ENCODE measurements around the gene SH3BGRL2.

DNA sequence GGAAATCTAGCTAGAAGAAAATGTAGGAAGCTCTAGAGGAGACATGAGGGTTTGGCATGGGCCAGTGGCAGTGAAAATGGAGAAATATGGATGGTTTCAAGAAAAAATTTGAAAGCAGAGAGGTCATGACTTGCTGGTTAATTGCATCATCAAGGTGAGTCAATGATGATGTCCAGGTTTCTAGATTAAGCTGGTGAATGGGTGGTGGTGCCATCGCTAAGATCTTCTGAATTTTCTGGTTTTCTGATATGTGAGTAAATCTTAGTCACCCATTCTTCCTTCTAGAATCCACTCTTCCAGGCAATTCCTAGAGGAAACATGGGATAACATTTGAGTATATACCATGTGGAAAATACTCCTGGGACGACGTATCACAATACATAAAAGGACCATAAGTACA is 25.0 kb downstream of the SH3BGRL2 start:
- TF ChIP-seq, protein P1, sequence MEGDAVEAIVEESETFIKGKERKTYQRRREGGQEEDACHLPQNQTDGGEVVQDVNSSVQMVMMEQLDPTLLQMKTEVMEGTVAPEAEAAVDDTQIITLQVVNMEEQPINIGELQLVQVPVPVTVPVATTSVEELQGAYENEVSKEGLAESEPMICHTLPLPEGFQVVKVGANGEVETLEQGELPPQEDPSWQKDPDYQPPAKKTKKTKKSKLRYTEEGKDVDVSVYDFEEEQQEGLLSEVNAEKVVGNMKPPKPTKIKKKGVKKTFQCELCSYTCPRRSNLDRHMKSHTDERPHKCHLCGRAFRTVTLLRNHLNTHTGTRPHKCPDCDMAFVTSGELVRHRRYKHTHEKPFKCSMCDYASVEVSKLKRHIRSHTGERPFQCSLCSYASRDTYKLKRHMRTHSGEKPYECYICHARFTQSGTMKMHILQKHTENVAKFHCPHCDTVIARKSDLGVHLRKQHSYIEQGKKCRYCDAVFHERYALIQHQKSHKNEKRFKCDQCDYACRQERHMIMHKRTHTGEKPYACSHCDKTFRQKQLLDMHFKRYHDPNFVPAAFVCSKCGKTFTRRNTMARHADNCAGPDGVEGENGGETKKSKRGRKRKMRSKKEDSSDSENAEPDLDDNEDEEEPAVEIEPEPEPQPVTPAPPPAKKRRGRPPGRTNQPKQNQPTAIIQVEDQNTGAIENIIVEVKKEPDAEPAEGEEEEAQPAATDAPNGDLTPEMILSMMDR (IDR thresholded peaks at IDR 0.05), result no peak
- no peak for TF ChIP-seq EZH2 (IDR thresholded peaks at IDR 0.05)
